ENCODE results near the gene GABBR1. TPM values are rescaled to one million over a fixed set of nuclear protein-coding genes. Genes with fewer than 3 reads are reported as not detected.
"Not testable (repeated sequence)": the region's sequence is repeated elsewhere in the genome, so short reads cannot be mapped to it uniquely, and the experiment has no call there.

Gene GABBR1
- total RNA-seq, 2 experiments from 2014 or later: 78.4 to 79.9 TPM

- peaks cover 31% of the 10 kb centered on the region for H3K27me3 Mint-ChIP-seq
- no peak overlapping the region for H3K4me3 Mint-ChIP-seq
- no peak for DNase-seq
- H3K9me3 Mint-ChIP-seq: no peaks in the 10 kb centered on the region
- CTCF ChIA-PET: interaction anchor here (1.1 kb wide), 1 partner anchor 23 kb away, joined by 3 read pairs; no protein-coding TSS in a partner anchor
- Histone ChIP-seq H3K4me1 (ENCODE audit: insufficient read depth, low read length) (peaks cover 8% of the 10 kb centered on the region), H3K4me3 (ENCODE audit: low read length) (no peak overlapping the region), H3K9me3 (ENCODE audit: control insufficient read depth in 1 of 2, insufficient read depth in 1 of 2, low read length in 2 of 2) (no peaks in the 10 kb centered on the region), H3K27me3 (ENCODE audit: control insufficient read depth in 1 of 2, insufficient read depth in 2 of 2, low read length in 2 of 2) (peaks cover 18 to 21% of the 10 kb centered on the region in 2 experiments), H3K36me3 (ENCODE audit: insufficient read depth, low read length) (no peaks in the 10 kb centered on the region), H3K27ac (ENCODE audit: low read depth in 1 of 2, low read length in 2 of 2) (no peak overlapping the region)
- no peaks in the 10 kb centered on the region for H3K36me3 Mint-ChIP-seq (ENCODE audit: low read depth)
- ATAC-seq (ENCODE audit: poor library complexity): no peak
- POLR2A ChIA-PET: no interaction called here
- TF ChIP-seq CTCF (IDR thresholded peaks at IDR 0.05): no peak
- H3K27ac Mint-ChIP-seq: no peak overlapping the region
- intact Hi-C loops (cut with DNase I, micrococcal nuclease): no loop called here
- H3K4me1 Mint-ChIP-seq (ENCODE audit: low read depth): peaks cover 5% of the 10 kb centered on the region
Measured at GRCh38 chr6:29673161-29673560, 40.2 kb upstream of the GABBR1 start.

GRCh38 chr6:29672116-29672515 lies 39.1 kb upstream of the GABBR1 start:
- intact Hi-C loops (cut with DNase I, micrococcal nuclease); H3K4me1 ChIP-seq (ENCODE audit: insufficient read depth, low read length); ATAC-seq (ENCODE audit: poor library complexity); H3K36me3 Mint-ChIP-seq (ENCODE audit: low read depth); H3K4me3 Mint-ChIP-seq; H3K4me1 Mint-ChIP-seq (ENCODE audit: low read depth); H3K27ac Mint-ChIP-seq; POLR2A ChIA-PET; H3K9me3 ChIP-seq (ENCODE audit: control insufficient read depth in 1 of 2, insufficient read depth in 1 of 2, low read length in 2 of 2); H3K36me3 ChIP-seq (ENCODE audit: insufficient read depth, low read length); DNase-seq; H3K9me3 Mint-ChIP-seq; H3K27ac ChIP-seq (ENCODE audit: low read depth in 1 of 2, low read length in 2 of 2); H3K4me3 ChIP-seq (ENCODE audit: low read length); CTCF ChIA-PET: not testable (repeated sequence)
- H3K27me3 Mint-ChIP-seq: peaks cover 40% of the 10 kb centered on the region
- H3K27me3 ChIP-seq (ENCODE audit: control insufficient read depth in 1 of 2, insufficient read depth in 2 of 2, low read length in 2 of 2): peaks cover 18 to 24% of the 10 kb centered on the region in 2 experiments

GRCh38 chr6:29671026-29671425 lies 38.0 kb upstream of the GABBR1 start:
- Histone ChIP-seq H3K27me3 (ENCODE audit: control insufficient read depth in 1 of 2, insufficient read depth in 2 of 2, low read length in 2 of 2) (peaks cover 18 to 24% of the 10 kb centered on the region in 2 experiments), H3K9me3 (ENCODE audit: control insufficient read depth in 1 of 2, insufficient read depth in 1 of 2, low read length in 2 of 2) (no peaks in the 10 kb centered on the region), H3K36me3 (ENCODE audit: insufficient read depth, low read length) (no peaks in the 10 kb centered on the region), H3K27ac (ENCODE audit: low read depth in 1 of 2, low read length in 2 of 2) (no peak overlapping the region), H3K4me1 (ENCODE audit: insufficient read depth, low read length) (no peaks in the 10 kb centered on the region), H3K4me3 (ENCODE audit: low read length) (no peak overlapping the region)
- intact Hi-C loops (cut with DNase I, micrococcal nuclease): no loop called here
- no peaks in the 10 kb centered on the region for H3K36me3 Mint-ChIP-seq (ENCODE audit: low read depth)
- no peak overlapping the region for H3K27ac Mint-ChIP-seq
- H3K9me3 Mint-ChIP-seq: no peaks in the 10 kb centered on the region
- no peak for DNase-seq
- no peaks in the 10 kb centered on the region for H3K4me1 Mint-ChIP-seq (ENCODE audit: low read depth)
- ChIA-PET CTCF (no interaction called here), POLR2A (interaction anchor here (0.9 kb wide), 1 partner anchor 21 kb away, joined by 3 read pairs; no protein-coding TSS in a partner anchor)
- TF ChIP-seq CTCF (IDR thresholded peaks at IDR 0.05): no peak
- no peak for ATAC-seq (ENCODE audit: poor library complexity)
- peaks cover 47% of the 10 kb centered on the region for H3K27me3 Mint-ChIP-seq
- no peak overlapping the region for H3K4me3 Mint-ChIP-seq

GRCh38 chr6:29667158-29667557 lies 34.2 kb upstream of the GABBR1 start:
- H3K27me3 Mint-ChIP-seq: peaks cover 61% of the 10 kb centered on the region
- ChIA-PET CTCF (interaction anchor here (2.0 kb wide), 1 partner anchor 13 kb away, joined by 11 read pairs; no protein-coding TSS in a partner anchor), POLR2A (no interaction called here)
- no peak overlapping the region for H3K4me3 Mint-ChIP-seq
- H3K4me1 ChIP-seq (ENCODE audit: insufficient read depth, low read length): no peaks in the 10 kb centered on the region
- H3K9me3 ChIP-seq (ENCODE audit: control insufficient read depth in 1 of 2, insufficient read depth in 1 of 2, low read length in 2 of 2): no peaks in the 10 kb centered on the region
- no peaks in the 10 kb centered on the region for H3K36me3 Mint-ChIP-seq (ENCODE audit: low read depth)
- ATAC-seq (ENCODE audit: poor library complexity): no peak
- no peak overlapping the region for H3K4me3 ChIP-seq (ENCODE audit: low read length)
- H3K9me3 Mint-ChIP-seq: no peaks in the 10 kb centered on the region
- H3K4me1 Mint-ChIP-seq (ENCODE audit: low read depth): no peaks in the 10 kb centered on the region
- H3K27ac Mint-ChIP-seq: no peak overlapping the region
- intact Hi-C loops (cut with DNase I, micrococcal nuclease): no loop called here
- peaks cover 20 to 22% of the 10 kb centered on the region in 2 experiments for H3K27me3 ChIP-seq (ENCODE audit: control insufficient read depth in 1 of 2, insufficient read depth in 2 of 2, low read length in 2 of 2)
- no peak overlapping the region for H3K27ac ChIP-seq (ENCODE audit: low read depth in 1 of 2, low read length in 2 of 2)
- no peaks in the 10 kb centered on the region for H3K36me3 ChIP-seq (ENCODE audit: insufficient read depth, low read length)
- no peak for DNase-seq
- TF ChIP-seq CTCF (IDR thresholded peaks at IDR 0.05): no peak
